ENCODE data around the gene RPP40.
A peak's percentile ranks its signal among the peaks of the same experiment; 100 is the strongest.
"Not testable (repeated sequence)": the region's sequence is repeated elsewhere in the genome, so short reads cannot be mapped to it uniquely, and the experiment has no call there.

The RPP40 gene

DNA sequence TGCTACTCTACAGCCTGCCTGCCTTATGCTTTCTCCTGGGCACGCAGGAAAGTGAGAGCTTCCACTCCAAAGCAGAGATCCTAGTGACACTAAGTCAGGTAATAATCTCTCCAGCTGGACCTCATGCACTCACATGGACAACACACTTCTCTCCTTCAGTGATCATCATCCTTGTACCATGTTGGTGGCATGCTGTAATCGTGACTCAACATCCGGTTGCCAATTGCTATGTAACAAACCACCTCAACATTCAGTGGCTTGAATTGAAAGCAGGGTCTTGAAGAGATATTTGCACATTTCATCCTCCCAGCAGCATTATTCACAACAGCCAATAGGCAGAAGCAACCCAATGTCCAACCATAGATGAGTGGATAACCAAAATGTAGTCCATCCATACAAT, 41.0 kb upstream of the RPP40 start:
- TF ChIP-seq, protein P1, sequence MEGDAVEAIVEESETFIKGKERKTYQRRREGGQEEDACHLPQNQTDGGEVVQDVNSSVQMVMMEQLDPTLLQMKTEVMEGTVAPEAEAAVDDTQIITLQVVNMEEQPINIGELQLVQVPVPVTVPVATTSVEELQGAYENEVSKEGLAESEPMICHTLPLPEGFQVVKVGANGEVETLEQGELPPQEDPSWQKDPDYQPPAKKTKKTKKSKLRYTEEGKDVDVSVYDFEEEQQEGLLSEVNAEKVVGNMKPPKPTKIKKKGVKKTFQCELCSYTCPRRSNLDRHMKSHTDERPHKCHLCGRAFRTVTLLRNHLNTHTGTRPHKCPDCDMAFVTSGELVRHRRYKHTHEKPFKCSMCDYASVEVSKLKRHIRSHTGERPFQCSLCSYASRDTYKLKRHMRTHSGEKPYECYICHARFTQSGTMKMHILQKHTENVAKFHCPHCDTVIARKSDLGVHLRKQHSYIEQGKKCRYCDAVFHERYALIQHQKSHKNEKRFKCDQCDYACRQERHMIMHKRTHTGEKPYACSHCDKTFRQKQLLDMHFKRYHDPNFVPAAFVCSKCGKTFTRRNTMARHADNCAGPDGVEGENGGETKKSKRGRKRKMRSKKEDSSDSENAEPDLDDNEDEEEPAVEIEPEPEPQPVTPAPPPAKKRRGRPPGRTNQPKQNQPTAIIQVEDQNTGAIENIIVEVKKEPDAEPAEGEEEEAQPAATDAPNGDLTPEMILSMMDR (conservative IDR thresholded peaks at IDR 0.05; ENCODE audit: low read length), result no peak
- no peak overlapping the region for H3K4me3 ChIP-seq (ENCODE audit: low read length)
- DNase-seq (ENCODE audit: low read depth), result peak; percentile 12

DNA sequence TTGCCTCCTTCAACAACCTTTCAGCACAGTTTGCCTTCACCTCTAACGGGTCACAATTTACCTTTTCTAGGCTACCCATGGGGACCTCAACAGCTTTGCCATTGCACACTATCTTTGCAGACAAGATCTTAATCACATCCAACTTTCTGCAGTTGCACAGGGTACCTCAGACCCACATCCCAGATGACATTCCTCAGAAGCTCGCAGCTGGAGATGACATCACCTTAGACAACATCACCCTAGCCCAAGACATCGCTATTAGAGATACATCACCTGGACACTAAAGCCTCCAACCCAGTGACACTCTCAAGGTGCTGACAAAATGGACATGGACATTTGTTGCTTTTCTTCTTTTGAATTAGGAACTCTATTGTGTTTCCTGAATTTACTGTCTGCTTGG, 38.6 kb upstream of the RPP40 start:
- H3K4me3 ChIP-seq (ENCODE audit: low read length), result no peak overlapping the region
- TF ChIP-seq, protein P1 (conservative IDR thresholded peaks at IDR 0.05; ENCODE audit: low read length), result no peak
- no peak for DNase-seq (ENCODE audit: low read depth)

DNA sequence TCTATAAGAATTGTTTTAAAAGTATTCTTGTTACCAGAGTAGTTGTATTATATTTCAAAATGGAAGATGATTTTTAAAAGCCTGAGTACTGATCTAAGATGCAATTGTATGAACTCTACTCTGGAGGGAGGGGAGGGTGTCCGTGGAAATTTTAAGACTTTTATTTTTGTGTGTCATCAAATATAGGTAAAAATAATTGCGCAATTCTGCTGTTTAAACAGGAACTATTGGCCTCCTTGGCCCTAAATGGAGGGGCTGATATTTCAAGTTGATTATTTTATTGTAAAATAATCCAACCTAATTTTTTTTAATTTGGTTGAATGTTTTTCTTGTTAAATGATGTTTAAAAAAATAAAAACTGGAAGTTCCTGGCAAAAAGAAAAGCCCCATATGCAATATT, 38.1 kb upstream of the RPP40 start:
- no peak overlapping the region for H3K4me3 ChIP-seq (ENCODE audit: low read length)
- DNase-seq (ENCODE audit: low read depth), result no peak
- TF ChIP-seq, protein P1 (conservative IDR thresholded peaks at IDR 0.05; ENCODE audit: low read length), result no peak

DNA sequence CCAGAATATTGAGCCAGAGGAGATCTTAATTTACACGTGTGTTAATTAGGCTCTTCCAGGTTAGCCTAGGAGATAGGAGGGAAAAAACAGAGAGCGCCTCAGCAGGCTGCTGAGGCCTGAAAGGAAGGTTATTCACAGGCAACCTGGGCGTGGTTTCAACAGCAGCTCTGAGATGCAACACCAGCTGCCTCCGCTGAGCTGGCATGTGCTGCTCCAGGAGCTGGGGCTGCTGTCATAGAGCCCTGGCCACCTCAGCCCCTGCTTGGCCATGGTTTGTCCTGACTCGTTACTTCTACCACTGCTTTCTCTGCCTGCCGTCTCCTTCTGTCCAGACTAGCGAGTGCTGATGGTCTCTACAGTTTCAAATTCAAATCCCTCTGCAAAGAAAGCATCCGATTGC, 32.4 kb upstream of the RPP40 start:
- DNase-seq (ENCODE audit: low read depth), result peak; percentile 31
- no peak overlapping the region for H3K4me3 ChIP-seq (ENCODE audit: low read length)
- TF ChIP-seq, protein P1 (conservative IDR thresholded peaks at IDR 0.05; ENCODE audit: low read length), result no peak

DNA sequence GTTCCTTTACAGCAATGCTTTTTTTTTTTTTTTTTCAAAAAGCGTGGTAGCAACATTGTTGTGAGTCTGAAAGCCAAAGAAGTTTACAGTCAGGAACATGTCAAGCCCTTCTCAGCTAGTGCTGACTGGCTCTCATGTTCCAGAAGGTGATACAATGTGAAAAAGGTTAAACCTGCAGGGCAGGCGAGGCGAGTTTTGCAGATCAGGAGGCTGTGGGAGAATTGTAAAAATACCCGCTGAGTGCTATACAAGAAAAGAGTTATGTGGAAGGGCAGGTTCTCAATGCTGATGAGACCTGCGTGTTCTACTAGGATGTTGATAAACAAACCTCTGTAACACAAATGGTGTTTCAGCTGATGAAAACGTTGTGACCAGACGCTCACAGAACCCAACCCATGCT, 30.9 kb upstream of the RPP40 start:
- TF ChIP-seq, protein P1 (conservative IDR thresholded peaks at IDR 0.05; ENCODE audit: low read length), result no peak
- no peak overlapping the region for H3K4me3 ChIP-seq (ENCODE audit: low read length)
- no peak for DNase-seq (ENCODE audit: low read depth)

DNA sequence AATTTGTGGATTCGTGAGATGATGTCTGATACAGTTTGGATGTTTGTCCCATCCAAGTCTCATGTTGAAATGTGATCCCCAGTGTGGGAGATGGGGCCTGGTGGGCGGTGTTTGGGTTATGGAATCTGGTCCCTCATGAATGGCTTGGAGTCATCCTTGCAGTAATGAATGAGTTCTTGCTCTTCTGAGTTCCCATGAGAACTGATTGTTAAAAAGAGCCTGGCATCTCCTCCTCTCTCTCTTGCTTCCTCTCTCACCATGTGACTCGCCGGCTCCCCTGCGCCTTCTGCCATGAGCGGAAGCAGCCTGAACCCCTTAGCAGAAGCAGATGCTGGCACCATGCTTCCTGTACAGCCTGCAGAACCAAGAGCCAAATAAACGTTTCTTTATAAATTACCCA, 30.5 kb upstream of the RPP40 start:
- TF ChIP-seq, protein P1 (conservative IDR thresholded peaks at IDR 0.05; ENCODE audit: low read length), result no peak
- no peak for DNase-seq (ENCODE audit: low read depth)
- H3K4me3 ChIP-seq (ENCODE audit: low read length), result no peak overlapping the region

DNA sequence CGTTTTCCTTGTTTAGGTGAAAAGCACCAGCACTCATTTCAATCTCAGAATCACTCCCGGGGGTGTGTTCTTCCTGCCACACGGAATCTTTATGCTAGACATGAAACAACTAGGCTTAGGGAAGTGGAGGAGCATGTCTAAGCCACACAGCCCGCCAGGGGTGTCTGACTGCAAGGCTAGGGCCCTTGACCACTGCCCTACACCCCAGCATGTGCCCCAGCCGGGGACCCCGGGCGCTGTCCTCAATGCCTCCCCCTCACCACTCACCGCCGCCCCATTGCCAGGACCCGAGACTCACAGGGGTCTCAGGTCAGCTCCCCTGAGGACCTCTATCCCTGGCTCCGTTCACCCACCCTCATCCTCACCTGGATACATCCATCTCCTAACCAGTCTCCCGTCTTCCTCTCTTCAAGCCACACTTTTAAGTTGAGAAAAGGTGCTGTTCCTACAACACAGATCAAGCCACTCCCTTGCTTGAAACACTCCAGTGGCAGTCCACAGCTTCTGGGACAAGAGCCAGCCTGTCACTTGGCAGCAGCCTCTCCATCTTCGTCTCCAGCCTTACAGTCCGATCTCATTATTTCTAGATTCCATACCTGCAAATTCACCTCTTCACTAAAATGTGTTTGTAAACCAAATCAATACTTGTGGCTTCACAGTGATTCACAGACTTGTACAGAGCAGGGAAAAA, 29.5 kb upstream of the RPP40 start:
- H3K4me3 ChIP-seq (ENCODE audit: low read length), result not testable (repeated sequence)

DNA sequence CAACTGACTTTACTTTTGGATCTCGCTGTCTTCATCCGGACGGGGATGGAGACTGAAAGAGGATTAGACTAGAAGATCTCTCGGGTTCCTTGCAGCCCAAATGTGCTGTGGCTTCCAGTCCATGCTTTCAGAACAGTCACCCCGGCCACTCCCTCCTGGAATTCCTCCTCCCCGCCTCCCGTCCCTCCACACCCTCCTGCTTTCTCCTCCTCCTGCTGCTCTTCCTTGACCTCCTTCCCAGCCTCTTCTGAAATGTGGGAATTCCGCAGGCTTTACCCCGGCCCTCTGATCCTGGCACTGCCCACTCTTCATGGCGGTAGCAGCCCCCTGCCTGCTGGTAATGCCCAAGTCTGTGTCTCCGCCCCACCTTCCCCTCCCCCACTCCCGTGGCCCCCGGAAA, 28.9 kb upstream of the RPP40 start:
- H3K4me3 ChIP-seq (ENCODE audit: low read length), result peak overlapping the region; percentile 29
- DNase-seq (ENCODE audit: low read depth), result peak; percentile 28

More for the DNA sequence above, 29.5 kb upstream of the RPP40 start:
- not testable (repeated sequence) for DNase-seq (ENCODE audit: low read depth)

All from AG10803 (cell line).